ENCODE measurements around the gene CAMTA1.

CAMTA1 gene

GRCh38 chr1:7568901-7569524 lies 783.8 kb downstream of the CAMTA1 start:
- no peak for DNase-seq (ENCODE audit: low read depth in 3 of 3)

DNA sequence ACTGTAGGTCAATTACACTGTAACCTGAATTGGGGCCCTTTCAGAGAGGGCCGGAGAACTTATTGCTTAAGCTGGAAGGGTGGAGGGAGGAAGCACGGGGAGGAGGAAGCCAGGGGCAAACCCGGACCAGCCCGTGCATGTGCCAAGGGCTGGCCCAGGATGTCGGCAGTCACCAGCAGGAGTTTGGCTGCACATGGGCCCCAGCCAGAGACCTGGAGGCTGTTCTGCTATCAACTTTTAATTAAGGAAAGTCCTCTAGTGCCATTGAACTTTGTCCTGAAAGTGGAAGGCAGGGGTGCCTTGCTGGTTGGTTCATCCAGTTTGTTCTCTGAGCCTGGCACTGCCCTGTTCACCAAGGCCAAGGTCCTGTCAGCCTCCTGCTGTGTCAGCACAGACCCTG lies 785.1 kb downstream of the CAMTA1 start:
- DNase-seq (ENCODE audit: low read depth in 3 of 3), result no peak

DNA sequence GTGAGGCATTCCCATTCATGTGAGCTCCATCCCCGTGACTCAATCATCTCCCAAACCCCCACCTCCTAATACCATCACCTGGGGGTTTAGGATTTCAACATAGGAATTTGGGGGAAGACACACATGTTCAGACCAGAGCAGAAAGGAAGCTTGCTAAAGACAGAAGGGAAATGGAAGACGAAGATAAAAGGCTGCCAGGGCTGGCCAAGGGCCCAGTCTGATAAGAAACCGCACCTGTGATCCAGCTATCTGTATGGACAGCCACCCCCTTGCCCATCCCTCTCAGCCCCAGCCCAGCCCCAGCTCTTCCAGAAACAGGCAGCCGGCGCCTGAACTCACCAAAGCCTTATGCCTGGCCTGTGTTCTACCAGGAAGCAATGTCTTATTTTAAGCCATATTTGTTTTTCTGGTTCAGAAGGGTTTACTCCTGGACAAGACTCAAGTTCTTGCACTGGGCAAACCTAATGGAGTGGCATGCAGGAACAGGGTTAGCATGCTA lies 787.4 kb downstream of the CAMTA1 start:
- no peak for DNase-seq (ENCODE audit: low read depth in 3 of 3)

DNA sequence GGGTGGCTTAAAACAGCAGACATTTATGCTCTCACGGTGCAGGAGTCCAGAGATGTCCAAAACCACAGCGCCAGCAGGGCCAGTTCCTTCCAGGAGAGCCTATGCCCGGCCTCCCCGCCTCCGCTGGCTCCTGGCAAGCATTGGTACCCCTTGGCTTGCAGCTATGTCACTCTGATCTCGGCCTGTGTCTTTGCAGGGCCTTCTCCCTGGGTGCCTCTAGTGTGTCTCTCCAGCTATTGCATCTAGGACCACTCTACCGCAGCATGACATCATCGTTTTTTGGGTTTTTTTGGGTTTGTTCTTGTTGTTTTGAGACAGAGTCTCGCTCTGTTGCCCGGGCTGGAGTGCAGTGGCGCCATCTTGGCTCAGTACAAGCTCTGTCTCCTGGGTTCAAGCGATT lies 788.2 kb downstream of the CAMTA1 start:
- no peak for DNase-seq (ENCODE audit: low read depth in 3 of 3)

- no peak for DNase-seq (ENCODE audit: low read depth in 3 of 3)
These were observed 789.1 kb downstream of the CAMTA1 start for GRCh38 chr1:7574121-7575040.

DNA sequence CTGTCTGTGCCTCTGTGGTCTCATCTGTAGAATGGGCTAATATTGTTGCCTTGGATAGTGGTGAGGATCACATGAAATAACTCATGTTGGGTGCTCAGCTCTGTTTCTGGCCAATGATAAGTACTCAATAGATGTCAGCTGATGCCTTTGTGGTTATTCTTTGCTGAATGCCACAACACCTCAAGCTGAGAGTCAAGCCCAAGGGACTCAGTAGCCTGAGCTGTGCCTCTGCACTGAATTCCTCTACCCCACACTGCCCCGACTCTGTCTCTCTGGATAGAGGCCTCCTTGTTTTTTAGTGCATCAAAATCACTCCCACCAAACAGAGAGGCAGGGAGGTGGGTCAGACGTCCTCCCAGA lies 789.8 kb downstream of the CAMTA1 start:
- DNase-seq (ENCODE audit: low read depth in 3 of 3), result no peak

- DNase-seq (ENCODE audit: low read depth in 3 of 3), result no peak
These were observed 791.8 kb downstream of the CAMTA1 start for GRCh38 chr1:7576946-7577657.

DNA sequence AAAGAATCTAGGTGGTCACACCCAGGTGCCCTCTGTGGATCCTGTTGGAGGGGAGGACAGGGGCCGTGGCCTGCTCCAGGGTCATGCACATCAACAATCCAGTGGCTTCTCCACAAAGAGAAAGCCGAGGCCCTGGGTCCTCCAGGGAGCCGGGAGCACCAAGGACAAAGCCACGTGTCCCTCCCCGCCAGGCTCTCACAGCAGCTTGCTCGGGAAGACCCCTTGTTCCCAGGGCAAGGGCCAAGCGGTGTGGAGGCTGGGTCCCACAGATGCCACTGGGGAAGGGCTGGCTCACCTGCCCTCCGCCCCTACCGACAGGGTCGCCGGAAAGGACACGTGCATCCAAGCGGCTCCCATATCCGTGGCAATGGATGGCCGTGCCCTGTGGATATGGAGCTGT lies 793.0 kb downstream of the CAMTA1 start:
- DNase-seq (ENCODE audit: low read depth in 3 of 3), result no peak

GRCh38 chr1:7579016-7579415 lies 793.8 kb downstream of the CAMTA1 start:
- DNase-seq (ENCODE audit: low read depth in 3 of 3), result no peak

GRCh38 chr1:7579831-7580804 lies 794.9 kb downstream of the CAMTA1 start:
- no peak for DNase-seq (ENCODE audit: low read depth in 3 of 3)

GRCh38 chr1:7580923-7581753 lies 795.9 kb downstream of the CAMTA1 start:
- DNase-seq (ENCODE audit: low read depth in 3 of 3), result no peak

- no peak for DNase-seq (ENCODE audit: low read depth in 3 of 3)
These were observed 796.7 kb downstream of the CAMTA1 start for GRCh38 chr1:7581754-7582459.

DNA sequence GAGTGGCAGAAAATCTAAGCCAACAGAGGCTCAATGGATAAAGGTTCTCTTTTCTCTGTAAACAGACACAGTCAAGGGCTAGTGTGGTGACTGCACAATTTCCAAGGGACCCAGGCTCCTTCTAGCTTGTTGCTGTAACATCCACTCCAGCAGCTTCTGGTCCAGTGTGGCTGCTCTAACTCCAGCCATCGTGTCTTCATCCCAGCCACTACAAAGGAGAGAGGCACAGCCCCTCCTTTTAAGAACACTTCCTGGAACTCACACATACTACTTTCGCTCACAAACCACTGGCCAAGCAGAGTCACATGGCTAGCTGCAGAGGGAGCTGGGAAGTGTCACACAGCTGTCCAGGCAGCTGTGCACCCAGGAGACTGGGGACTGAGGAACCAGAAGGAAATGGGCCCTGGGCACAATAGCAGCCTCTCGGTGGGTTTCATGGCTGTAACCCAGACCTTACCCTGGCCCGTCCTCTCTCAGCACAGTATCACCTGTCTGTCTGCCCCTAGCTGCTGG lies 797.3 kb downstream of the CAMTA1 start:
- no peak for DNase-seq (ENCODE audit: low read depth in 3 of 3)

- DNase-seq (ENCODE audit: low read depth in 3 of 3), result no peak
These were observed 798.2 kb downstream of the CAMTA1 start for GRCh38 chr1:7583291-7584096.

DNA sequence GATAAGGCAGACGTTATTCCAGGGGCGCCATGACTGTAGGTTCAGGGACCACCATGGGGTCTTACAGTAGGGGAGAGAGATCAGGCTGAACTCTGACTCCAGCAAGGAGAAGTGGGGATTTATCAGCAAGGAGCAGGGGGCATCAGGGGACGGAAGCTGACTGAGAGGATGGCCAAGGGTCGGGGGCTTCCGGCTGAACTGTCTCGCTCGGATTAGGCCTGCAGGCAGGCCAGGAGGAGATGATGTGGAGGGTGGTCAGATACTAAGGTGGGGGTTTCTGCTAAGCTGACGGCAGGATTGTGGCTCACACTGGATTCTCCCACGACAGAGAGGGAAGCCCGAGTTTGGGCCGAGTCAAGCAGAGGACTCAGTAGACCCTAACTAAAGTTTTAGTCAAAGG lies 798.9 kb downstream of the CAMTA1 start:
- DNase-seq (ENCODE audit: low read depth in 3 of 3), result no peak

DNA sequence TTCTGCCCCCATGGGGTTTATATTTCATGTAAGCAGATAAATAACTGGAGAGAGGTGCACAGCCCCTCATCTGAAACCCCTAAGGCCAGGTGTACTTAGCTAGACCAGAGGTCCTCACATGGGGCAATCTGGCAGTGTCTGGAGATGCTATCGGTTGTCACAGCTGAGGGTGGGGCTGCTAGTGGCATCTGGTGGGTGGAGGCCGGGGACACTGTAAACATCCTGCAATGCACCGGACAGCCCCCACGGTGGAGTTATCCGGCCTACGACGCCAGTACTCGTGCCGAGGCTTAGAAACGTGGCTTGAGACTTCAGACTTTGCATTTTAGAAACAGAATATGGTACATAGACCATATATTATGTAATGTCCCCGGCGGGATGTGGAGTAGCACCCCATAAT lies 799.4 kb downstream of the CAMTA1 start:
- DNase-seq (ENCODE audit: low read depth in 3 of 3), result no peak

DNA sequence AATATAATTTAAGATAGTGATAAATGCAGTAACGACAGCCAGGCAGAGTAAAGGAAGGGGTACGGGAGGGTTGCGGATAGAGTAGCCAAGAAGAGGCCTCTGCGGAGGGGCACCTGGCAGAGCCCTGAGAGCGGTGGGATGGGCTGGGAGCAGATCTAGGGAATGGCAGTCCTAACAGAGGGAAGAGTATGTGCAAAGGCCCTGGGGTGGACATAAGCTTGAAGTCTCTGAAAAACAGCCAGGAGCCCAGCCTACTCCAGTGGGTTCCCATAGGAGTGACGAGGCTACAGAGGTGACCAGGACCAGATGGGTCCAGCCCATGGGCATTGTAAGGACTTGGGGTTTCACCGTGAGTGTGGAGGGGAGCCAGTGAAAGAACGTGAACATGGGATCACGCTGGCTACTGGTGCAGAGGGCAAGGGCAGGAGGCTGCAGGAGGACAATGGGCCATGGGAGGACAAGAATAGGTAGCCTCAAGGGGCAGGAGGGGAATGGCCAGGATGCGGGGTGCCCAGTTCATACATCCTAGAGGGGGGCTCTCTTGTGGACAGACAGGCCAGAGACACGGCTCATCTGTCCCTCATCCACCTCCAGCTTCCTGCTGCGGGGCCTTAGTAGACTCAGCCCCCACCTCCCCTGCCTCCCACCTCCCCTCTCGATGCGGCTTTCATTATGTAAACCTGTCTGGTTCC lies 800.1 kb downstream of the CAMTA1 start:
- DNase-seq (ENCODE audit: low read depth in 3 of 3), result no peak

All from stimulated activated CD4-positive, alpha-beta T cell treated with anti-CD3 and anti-CD28 coated beads, TNF-alpha, amount 100 ng/mL, for 24 hours (primary cell).